SK-N-SH treated with all-trans-retinoic acid at 6 μM for 48 hours (cell line): Measurements from ENCODE around the gene DDX10.

Experiments used
- ATAC-seq: fragments of 200-7000 bp; cut with Tn5 transposase; 3 replicates; pipeline ENCODE4 v1.9.1; 2020; ENCODE audit warnings: mild to moderate bottlenecking, moderate library complexity
- BACH2 ChIP-seq: fragments of 250-450 bp; sonication (Bioruptor Pico); IDR thresholded peaks from 2 replicates; pipeline ENCODE4 v1.9.0; 2021; ENCODE audit warnings: mild to moderate bottlenecking, borderline replicate concordance
- CREB5 ChIP-seq: fragments of 250-450 bp; sonication (Bioruptor Pico); IDR thresholded peaks from 2 replicates; pipeline ENCODE4 v1.5.1; 2020; ENCODE audit warnings: low read depth, mild to moderate bottlenecking, moderate library complexity
- CSDC2 ChIP-seq: fragments of 250-450 bp; sonication (Bioruptor Pico); IDR thresholded peaks from 2 replicates; pipeline ENCODE4 v1.5.0; 2020; ENCODE audit warnings: mild to moderate bottlenecking, moderate library complexity
- CSRNP3 ChIP-seq: fragments of 250-450 bp; sonication (Bioruptor Pico); IDR thresholded peaks from 2 replicates; pipeline ENCODE4 v1.5.1; 2021; ENCODE audit warnings: mild to moderate bottlenecking, moderate library complexity
- ESRRG ChIP-seq: fragments of 250-450 bp; sonication (Bioruptor Pico); IDR thresholded peaks from 2 replicates; pipeline ENCODE4 v1.6.1; 2021; ENCODE audit warnings: mild to moderate bottlenecking
- GLIS3 ChIP-seq: fragments of 250-450 bp; sonication (Bioruptor Pico); IDR thresholded peaks from 2 replicates; pipeline ENCODE4 v1.5.0; 2020; ENCODE audit warnings: mild to moderate bottlenecking, moderate library complexity
- ISL1 ChIP-seq: fragments of 250-450 bp; sonication (Bioruptor Pico); IDR thresholded peaks from 2 replicates; pipeline ENCODE4 v2.1.2; 2022; ENCODE audit warnings: mild to moderate bottlenecking, moderate library complexity
- OSR1 ChIP-seq: fragments of 250-450 bp; sonication (Bioruptor Pico); IDR thresholded peaks from 2 replicates; pipeline ENCODE4 v1.8.0; 2022; ENCODE audit warnings: moderate library complexity, mild to moderate bottlenecking, inconsistent platforms
- PATZ1 ChIP-seq: fragments of 250-450 bp; sonication (Bioruptor Pico); IDR thresholded peaks from 2 replicates; pipeline ENCODE4 v1.8.0; 2020; ENCODE audit warnings: mild to moderate bottlenecking, moderate library complexity, borderline replicate concordance
- POU6F1 ChIP-seq: fragments of 250-450 bp; sonication (Bioruptor Pico); IDR thresholded peaks from 2 replicates; pipeline ENCODE4 v1.8.0; 2021; ENCODE audit warnings: low read depth, mild to moderate bottlenecking, moderate library complexity, borderline replicate concordance
- PPARA ChIP-seq: fragments of 250-450 bp; sonication (Bioruptor Pico); IDR thresholded peaks from 2 replicates; pipeline ENCODE4 v1.5.0; 2020; ENCODE audit warnings: mild to moderate bottlenecking, borderline replicate concordance
- RARB ChIP-seq: fragments of 250-450 bp; sonication (Bioruptor Pico); IDR thresholded peaks from 2 replicates; pipeline ENCODE4 v1.8.0; 2021; ENCODE audit warnings: mild to moderate bottlenecking, moderate library complexity
- SNAI2 ChIP-seq: fragments of 250-450 bp; sonication (Bioruptor Pico); IDR thresholded peaks from 2 replicates; pipeline ENCODE4 v1.5.0; 2020; ENCODE audit warnings: mild to moderate bottlenecking, moderate library complexity
- TCF4 ChIP-seq: fragments of 250-450 bp; sonication (Bioruptor Pico); IDR thresholded peaks from 2 replicates; pipeline ENCODE4 v1.8.0; 2021; ENCODE audit warnings: mild to moderate bottlenecking, moderate library complexity, borderline replicate concordance
- TOX ChIP-seq: fragments of 250-450 bp; sonication (Bioruptor Pico); IDR thresholded peaks from 2 replicates; pipeline ENCODE4 v1.8.0; 2021; ENCODE audit warnings: mild to moderate bottlenecking, moderate library complexity, borderline replicate concordance
- TSHZ2 ChIP-seq: fragments of 250-450 bp; sonication (Bioruptor Pico); IDR thresholded peaks from 2 replicates; pipeline ENCODE4 v1.5.0; 2020; ENCODE audit warnings: mild to moderate bottlenecking, moderate library complexity
- ZC3H10 ChIP-seq: fragments of 250-450 bp; sonication (Bioruptor Pico); IDR thresholded peaks from 2 replicates; pipeline ENCODE4 v1.5.1; 2021; ENCODE audit warnings: mild to moderate bottlenecking, moderate library complexity
- ZFP3 ChIP-seq: fragments of 250-450 bp; sonication (Bioruptor Pico); IDR thresholded peaks from 2 replicates; pipeline ENCODE4 v1.5.0; 2020; ENCODE audit warnings: mild to moderate bottlenecking, moderate library complexity
- ZFP30 ChIP-seq: fragments of 450-650 bp; formaldehyde crosslinking; IDR thresholded peaks from 2 replicates; pipeline ENCODE4 v1.5.0; 2022; ENCODE audit warnings: mild to moderate bottlenecking, moderate library complexity
- ZNF565 ChIP-seq: fragments of 450-650 bp; formaldehyde crosslinking; conservative IDR thresholded peaks from 2 replicates; pipeline ENCODE4 v1.5.0; 2020; ENCODE audit warnings: low read depth, mild to moderate bottlenecking, moderate library complexity
- ZNF70 ChIP-seq: fragments of 450-650 bp; formaldehyde crosslinking; IDR thresholded peaks from 2 replicates; pipeline ENCODE4 v1.5.0; 2020; ENCODE audit warnings: mild to moderate bottlenecking, moderate library complexity
- ZNF8 ChIP-seq: fragments of 450-650 bp; formaldehyde crosslinking; IDR thresholded peaks from 2 replicates; pipeline ENCODE4 v1.5.0; 2020; ENCODE audit warnings: mild to moderate bottlenecking, moderate library complexity

The DDX10 gene

GRCh38 chr11:108636222-108636621 lies 28.6 kb upstream of the DDX10 start:
- no peak for ATAC-seq
- TF ChIP-seq ZC3H10 (CRISPR knock-in tag) (no peak), OSR1 (CRISPR knock-in tag) (no peak), ZNF70 (CRISPR knock-in tag) (no peak), ZNF8 (CRISPR knock-in tag) (no peak), TSHZ2 (no peak), BACH2 (CRISPR knock-in tag) (no peak), CSRNP3 (CRISPR knock-in tag) (no peak), POU6F1 (no peak), PPARA (CRISPR knock-in tag) (no peak), GLIS3 (CRISPR knock-in tag) (no peak), CREB5 (no peak), ZNF565 (CRISPR knock-in tag) (no peak), RARB (no peak), ZFP3 (CRISPR knock-in tag) (no peak), ESRRG (CRISPR knock-in tag) (no peak), ISL1 (CRISPR knock-in tag) (no peak), CSDC2 (CRISPR knock-in tag) (no peak), TOX (CRISPR knock-in tag) (no peak)

- ATAC-seq: no peak
Observed at GRCh38 chr11:108639146-108639545, 25.7 kb upstream of the DDX10 start.

More at GRCh38 chr11:108639146-108639545, 25.7 kb upstream of the DDX10 start:
- TF ChIP-seq CSDC2 (CRISPR knock-in tag) (no peak), PPARA (CRISPR knock-in tag) (no peak), ZC3H10 (CRISPR knock-in tag) (no peak), CSRNP3 (CRISPR knock-in tag) (no peak), GLIS3 (CRISPR knock-in tag) (no peak), ISL1 (CRISPR knock-in tag) (no peak), ZNF565 (CRISPR knock-in tag) (no peak), POU6F1 (no peak), ESRRG (CRISPR knock-in tag) (no peak), TOX (CRISPR knock-in tag) (no peak), BACH2 (CRISPR knock-in tag) (no peak), TCF4 (CRISPR knock-in tag) (no peak), SNAI2 (CRISPR knock-in tag) (no peak), OSR1 (CRISPR knock-in tag) (no peak), ZFP30 (CRISPR knock-in tag) (no peak), ZNF8 (CRISPR knock-in tag) (no peak), PATZ1 (CRISPR knock-in tag) (no peak), CREB5 (no peak)
